PC-3 (cell line): ENCODE measurements around the gene KAZN.

Source experiments
- EZH2 ChIP-seq: fragments of 300-600 bp; sonication (generic); IDR thresholded peaks from one replicate; pipeline ENCODE4 v1.6.1; 2017; ENCODE audit warnings: antibody characterized with exemption, mild to moderate bottlenecking, low read length; ENCODE audit not compliant: unreplicated experiment
- EZH2phosphoT487 ChIP-seq: fragments of 300-600 bp; sonication (generic); IDR thresholded peaks from 2 replicates; pipeline ENCODE4 v1.6.1; 2018; ENCODE audit warnings: mild to moderate bottlenecking, antibody characterized with exemption, low read length, borderline replicate concordance
- TF ChIP-seq, protein P1 (sequence below): fragments of 300-600 bp; sonication (generic); conservative IDR thresholded peaks from 2 replicates; pipeline ENCODE4 v1.5.1; 2017; ENCODE audit warnings: antibody characterized with exemption, low read depth, mild to moderate bottlenecking, low read length

DNA sequence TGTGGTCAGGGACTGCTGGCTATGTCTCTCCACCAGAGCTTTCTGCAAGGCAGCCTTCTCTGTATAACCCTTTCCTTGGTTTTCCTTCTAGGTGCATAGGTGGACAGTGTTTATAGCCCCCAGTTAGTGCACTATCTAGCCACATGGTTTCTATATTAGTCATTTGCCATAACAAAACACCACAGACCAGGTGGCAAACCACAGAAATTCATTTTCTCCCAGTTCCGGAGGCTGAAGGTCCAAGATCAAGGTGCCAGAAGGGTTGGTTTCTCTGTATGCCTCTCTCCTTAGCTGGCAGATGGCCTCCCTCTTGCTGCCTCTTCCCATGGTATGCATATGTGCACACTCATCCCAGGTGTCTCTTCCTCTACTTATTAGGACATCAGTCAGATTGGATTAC, 106.4 kb downstream of the KAZN start:
- TF ChIP-seq, protein P1, sequence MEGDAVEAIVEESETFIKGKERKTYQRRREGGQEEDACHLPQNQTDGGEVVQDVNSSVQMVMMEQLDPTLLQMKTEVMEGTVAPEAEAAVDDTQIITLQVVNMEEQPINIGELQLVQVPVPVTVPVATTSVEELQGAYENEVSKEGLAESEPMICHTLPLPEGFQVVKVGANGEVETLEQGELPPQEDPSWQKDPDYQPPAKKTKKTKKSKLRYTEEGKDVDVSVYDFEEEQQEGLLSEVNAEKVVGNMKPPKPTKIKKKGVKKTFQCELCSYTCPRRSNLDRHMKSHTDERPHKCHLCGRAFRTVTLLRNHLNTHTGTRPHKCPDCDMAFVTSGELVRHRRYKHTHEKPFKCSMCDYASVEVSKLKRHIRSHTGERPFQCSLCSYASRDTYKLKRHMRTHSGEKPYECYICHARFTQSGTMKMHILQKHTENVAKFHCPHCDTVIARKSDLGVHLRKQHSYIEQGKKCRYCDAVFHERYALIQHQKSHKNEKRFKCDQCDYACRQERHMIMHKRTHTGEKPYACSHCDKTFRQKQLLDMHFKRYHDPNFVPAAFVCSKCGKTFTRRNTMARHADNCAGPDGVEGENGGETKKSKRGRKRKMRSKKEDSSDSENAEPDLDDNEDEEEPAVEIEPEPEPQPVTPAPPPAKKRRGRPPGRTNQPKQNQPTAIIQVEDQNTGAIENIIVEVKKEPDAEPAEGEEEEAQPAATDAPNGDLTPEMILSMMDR = no peak
- TF ChIP-seq EZH2phosphoT487 (no peak), EZH2 (no peak)
